Loucy (cell line): ENCODE data around the gene SLC6A6.

Experiments
- H2AFZ ChIP-seq: fragments of 200-600 bp; sonication (generic); 2 replicates; pipeline ENCODE4 v1.6.0; 2016; ENCODE audit warnings: antibody characterized with exemption, mild to moderate bottlenecking, low read length, moderate library complexity
- H3F3A ChIP-seq: fragments of 200-600 bp; 2 replicates; pipeline ENCODE4 v1.6.0; 2016; ENCODE audit warnings: antibody characterized with exemption, low read depth, mild to moderate bottlenecking
- H3K27me3 ChIP-seq: fragments of 200-600 bp; sonication (generic); 2 replicates; pipeline ENCODE4 v1.6.1; 2014; ENCODE audit warnings: low read length, mild to moderate bottlenecking; ENCODE audit not compliant: insufficient read depth, poor library complexity, severe bottlenecking
- H3K36me3 ChIP-seq: fragments of 200-600 bp; sonication (generic); 2 replicates; pipeline ENCODE4 v1.6.1; 2016; ENCODE audit warnings: low read length; ENCODE audit not compliant: insufficient read depth
- H3K4me1 ChIP-seq: fragments of 200-600 bp; sonication (generic); 2 replicates; pipeline ENCODE4 v1.5.1; 2014; ENCODE audit warnings: low read length, mild to moderate bottlenecking; ENCODE audit not compliant: insufficient read depth, poor library complexity, severe bottlenecking
- H3K4me2 ChIP-seq: fragments of 200-600 bp; sonication (generic); 2 replicates; pipeline ENCODE4 v1.6.0; 2014; ENCODE audit warnings: antibody characterized with exemption, low read length, low read depth, mild to moderate bottlenecking; ENCODE audit not compliant: poor library complexity, severe bottlenecking
- H3K4me3 ChIP-seq: fragments of 200-600 bp; sonication (generic); 2 replicates; pipeline ENCODE4 v1.5.1; 2014; ENCODE audit warnings: low read length, mild to moderate bottlenecking, mixed read lengths; ENCODE audit not compliant: poor library complexity, severe bottlenecking
- H3K79me2 ChIP-seq: fragments of 200-600 bp; sonication (generic); 2 replicates; pipeline ENCODE4 v1.6.1; 2014; ENCODE audit warnings: low read length; ENCODE audit not compliant: insufficient read depth
- H3K9ac ChIP-seq: fragments of 200-600 bp; sonication (generic); 2 replicates; pipeline ENCODE4 v1.6.0; 2014; ENCODE audit warnings: mild to moderate bottlenecking, low read depth, low read length, moderate library complexity; ENCODE audit not compliant: poor library complexity, severe bottlenecking
- H3K9me2 ChIP-seq: fragments of 200-600 bp; sonication (generic); replicated peaks from 2 replicates; pipeline ENCODE4 v1.6.1; 2016; ENCODE audit warnings: low read depth, low read length, mixed read lengths
- H3K9me3 ChIP-seq: fragments of 200-600 bp; sonication (generic); 2 replicates; pipeline ENCODE4 v1.6.1; 2014; ENCODE audit warnings: mild to moderate bottlenecking, antibody characterized with exemption, low read length, low read depth; ENCODE audit not compliant: insufficient read depth
- H4K20me1 ChIP-seq: fragments of 200-600 bp; sonication (generic); 2 replicates; pipeline ENCODE4 v1.6.0; 2014; ENCODE audit warnings: antibody characterized with exemption, low read length, mild to moderate bottlenecking; ENCODE audit not compliant: insufficient read depth, poor library complexity, severe bottlenecking
- EZH2phosphoT487 ChIP-seq: fragments of 200-600 bp; IDR thresholded peaks from 2 replicates; pipeline ENCODE4 v1.6.1; 2018; ENCODE audit warnings: antibody characterized with exemption, mild to moderate bottlenecking, moderate library complexity, borderline replicate concordance
- TF ChIP-seq, protein P1 (sequence below): fragments of 200-600 bp; sonication (generic); conservative IDR thresholded peaks from 2 replicates; pipeline ENCODE4 v1.5.1; 2014; ENCODE audit warnings: mild to moderate bottlenecking, antibody characterized with exemption, low read length

The SLC6A6 gene

DNA sequence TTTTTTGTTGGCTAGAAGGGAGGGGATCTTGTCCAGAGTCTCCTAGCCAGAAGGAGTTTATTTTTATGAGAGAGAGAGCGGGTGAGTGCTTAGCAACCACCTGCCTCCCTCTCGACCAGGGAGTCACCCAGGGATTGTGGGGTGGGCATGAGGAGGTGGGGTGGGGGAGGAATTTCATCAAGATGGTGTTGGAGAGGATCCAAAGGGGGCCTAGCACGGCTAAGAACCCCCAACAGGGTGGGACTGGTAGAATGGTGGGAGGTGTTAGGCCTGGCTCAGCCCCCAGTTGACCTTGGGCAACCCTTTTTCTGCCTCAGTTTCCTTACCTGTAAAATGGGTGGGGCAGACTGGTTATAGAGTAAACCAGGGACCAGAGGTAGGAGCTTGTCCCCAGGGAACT, 1.8 kb downstream of the SLC6A6 start:
- peaks cover 51% of the 10 kb centered on the region for H3K4me1 ChIP-seq
- no peak for TF ChIP-seq EZH2phosphoT487
- TF ChIP-seq, protein P1, sequence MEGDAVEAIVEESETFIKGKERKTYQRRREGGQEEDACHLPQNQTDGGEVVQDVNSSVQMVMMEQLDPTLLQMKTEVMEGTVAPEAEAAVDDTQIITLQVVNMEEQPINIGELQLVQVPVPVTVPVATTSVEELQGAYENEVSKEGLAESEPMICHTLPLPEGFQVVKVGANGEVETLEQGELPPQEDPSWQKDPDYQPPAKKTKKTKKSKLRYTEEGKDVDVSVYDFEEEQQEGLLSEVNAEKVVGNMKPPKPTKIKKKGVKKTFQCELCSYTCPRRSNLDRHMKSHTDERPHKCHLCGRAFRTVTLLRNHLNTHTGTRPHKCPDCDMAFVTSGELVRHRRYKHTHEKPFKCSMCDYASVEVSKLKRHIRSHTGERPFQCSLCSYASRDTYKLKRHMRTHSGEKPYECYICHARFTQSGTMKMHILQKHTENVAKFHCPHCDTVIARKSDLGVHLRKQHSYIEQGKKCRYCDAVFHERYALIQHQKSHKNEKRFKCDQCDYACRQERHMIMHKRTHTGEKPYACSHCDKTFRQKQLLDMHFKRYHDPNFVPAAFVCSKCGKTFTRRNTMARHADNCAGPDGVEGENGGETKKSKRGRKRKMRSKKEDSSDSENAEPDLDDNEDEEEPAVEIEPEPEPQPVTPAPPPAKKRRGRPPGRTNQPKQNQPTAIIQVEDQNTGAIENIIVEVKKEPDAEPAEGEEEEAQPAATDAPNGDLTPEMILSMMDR, result no peak
- no peaks in the 10 kb centered on the region for H3K36me3 ChIP-seq
- peak overlapping the region; percentile 78 for H3K4me2 ChIP-seq
- no peaks in the 10 kb centered on the region for H3K9me2 ChIP-seq
- H3K4me3 ChIP-seq, result peak overlapping the region; percentile 84
- peaks cover 61% of the 10 kb centered on the region for H3K79me2 ChIP-seq
- H3F3A ChIP-seq, result no peaks in the 10 kb centered on the region
- peak overlapping the region; percentile 81 for H3K9ac ChIP-seq
- no peaks in the 10 kb centered on the region for H3K27me3 ChIP-seq
- no peaks in the 10 kb centered on the region for H3K9me3 ChIP-seq
- H2AFZ ChIP-seq, result no peak overlapping the region
- H4K20me1 ChIP-seq, result peaks cover 27% of the 10 kb centered on the region

DNA sequence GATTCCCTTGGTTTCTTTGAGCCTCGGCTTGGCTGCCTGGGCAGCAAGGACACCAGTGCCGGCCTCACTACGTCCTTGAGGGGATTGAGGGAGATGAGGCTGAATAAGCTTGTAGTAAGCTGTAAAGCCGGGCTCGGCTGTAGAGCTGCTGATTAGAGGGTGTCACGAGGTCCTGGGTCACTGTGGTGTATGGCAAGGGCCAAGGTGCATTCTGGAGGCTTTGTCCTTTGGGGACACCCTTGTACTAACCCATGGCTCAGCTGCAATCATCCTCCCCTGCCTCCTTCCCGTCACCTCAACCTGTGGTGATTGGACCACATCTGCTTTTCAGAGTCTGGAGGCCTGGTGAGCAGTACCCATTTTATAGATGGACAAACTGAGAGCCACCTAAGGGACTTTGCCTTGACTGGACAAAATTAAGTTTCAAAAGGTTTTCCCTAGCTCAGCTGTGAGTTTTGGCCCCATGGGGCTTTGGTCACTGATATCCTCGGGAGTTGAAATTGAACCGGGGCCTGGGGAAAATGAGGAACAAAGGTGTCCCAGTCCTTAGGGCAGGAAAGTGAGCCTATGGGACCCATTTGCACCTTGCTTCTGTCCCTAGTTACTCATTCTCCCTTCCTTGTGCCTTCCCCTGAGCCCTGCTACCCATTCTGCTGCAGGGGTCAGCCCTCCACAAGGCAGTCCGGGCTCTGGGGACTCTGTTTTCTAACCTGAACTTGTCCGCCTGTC, 2.4 kb downstream of the SLC6A6 start:
- Histone ChIP-seq H3K9me2 (no peaks in the 10 kb centered on the region), H3K79me2 (peaks cover 67% of the 10 kb centered on the region), H3K9me3 (no peaks in the 10 kb centered on the region), H3F3A (no peaks in the 10 kb centered on the region), H4K20me1 (peaks cover 27% of the 10 kb centered on the region), H3K4me3 (peak overlapping the region; percentile 84), H3K9ac (peak overlapping the region; percentile 81), H2AFZ (no peak overlapping the region), H3K36me3 (no peaks in the 10 kb centered on the region), H3K4me2 (peak overlapping the region; percentile 78), H3K4me1 (peaks cover 57% of the 10 kb centered on the region), H3K27me3 (no peaks in the 10 kb centered on the region)
- no peak for TF ChIP-seq EZH2phosphoT487
- TF ChIP-seq, protein P1, result no peak

DNA sequence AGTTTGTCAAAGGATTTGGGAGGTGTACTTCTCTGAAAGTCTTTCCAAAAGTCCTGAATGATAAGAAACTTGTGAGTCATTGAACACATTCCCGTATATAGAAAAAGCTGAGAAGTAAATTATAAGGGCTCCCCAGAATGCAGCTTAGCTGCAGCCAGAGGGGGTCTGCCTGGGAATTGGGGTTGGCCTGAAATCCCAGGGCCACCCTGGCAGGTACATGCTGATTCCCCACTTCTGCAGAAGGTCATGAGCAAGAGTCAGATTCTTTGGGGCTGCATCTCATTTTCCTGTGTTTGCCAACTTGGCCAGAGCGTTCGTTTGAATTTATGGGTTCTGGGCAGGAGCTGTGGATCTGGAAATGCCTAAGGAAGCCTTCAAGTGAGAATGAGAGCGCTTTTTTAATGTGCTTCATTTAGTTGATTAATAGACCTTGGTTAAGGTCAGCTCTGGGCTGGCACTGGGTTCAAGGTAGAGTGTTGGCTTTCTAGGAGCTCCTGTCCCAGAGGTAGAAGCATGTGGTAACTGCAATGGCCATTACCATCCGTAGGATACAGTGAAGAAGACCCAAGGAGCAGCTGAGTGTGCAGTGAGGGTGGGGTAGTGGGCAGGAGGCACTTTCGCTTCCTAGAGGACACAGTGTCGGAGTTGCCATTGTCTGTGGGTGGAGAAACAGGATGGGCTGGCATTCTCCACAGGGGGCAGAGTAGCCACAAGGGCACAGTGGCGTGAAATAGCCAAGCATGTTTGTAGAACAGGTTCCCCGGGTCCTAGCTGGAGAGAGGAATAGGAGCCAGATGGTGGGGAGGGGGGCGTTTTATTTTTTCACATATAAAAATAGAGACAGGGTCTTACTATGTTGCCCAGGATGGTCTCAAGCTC, 3.2 kb downstream of the SLC6A6 start:
- Histone ChIP-seq H3K4me3 (peak overlapping the region; percentile 84), H3K79me2 (peaks cover 73% of the 10 kb centered on the region), H3F3A (no peaks in the 10 kb centered on the region), H2AFZ (no peak overlapping the region), H4K20me1 (peaks cover 30% of the 10 kb centered on the region), H3K9me3 (no peaks in the 10 kb centered on the region), H3K9me2 (no peaks in the 10 kb centered on the region), H3K4me2 (peak overlapping the region; percentile 78), H3K9ac (peak overlapping the region; percentile 81), H3K27me3 (no peaks in the 10 kb centered on the region), H3K4me1 (peaks cover 65% of the 10 kb centered on the region), H3K36me3 (no peaks in the 10 kb centered on the region)
- TF ChIP-seq EZH2phosphoT487, result no peak
- TF ChIP-seq, protein P1, result no peak; the same call in 1 of the 2 replicates
